Neural cell (in vitro differentiated cells): ENCODE data around the gene GAB2. TPM values are rescaled to one million over a fixed set of nuclear protein-coding genes. Genes with fewer than 3 reads are reported as not detected.

Experiments
- H2AFZ ChIP-seq: fragments of 200-600, 300-800 bp; sonication (generic), shearing (Covaris generic); 2 replicates; pipeline ENCODE4 v1.6.0; 2014; ENCODE audit warnings: low read depth, mild to moderate bottlenecking, antibody characterized with exemption, low read length, moderate library complexity
- H3F3A ChIP-seq: fragments of 200-600 bp; shearing (Covaris generic); 2 replicates; pipeline ENCODE4 v1.6.1; 2016; ENCODE audit warnings: mild to moderate bottlenecking, moderate library complexity, mixed read lengths, antibody characterized with exemption, low read length; ENCODE audit not compliant: insufficient read depth, poor library complexity, severe bottlenecking
- H3K27ac ChIP-seq: fragments of 200-600, 300-800 bp; sonication (generic), shearing (Covaris generic); 2 replicates; pipeline ENCODE4 v1.5.1; 2014; ENCODE audit warnings: mild to moderate bottlenecking, low read length, moderate library complexity
- H3K27me3 ChIP-seq: fragments of 300-800, 200-600 bp; sonication (generic), shearing (Covaris generic); 2 replicates; pipeline ENCODE4 v1.6.0; 2014; ENCODE audit warnings: mild to moderate bottlenecking, low read depth, low read length, moderate library complexity; ENCODE audit not compliant: insufficient read depth
- H3K36me3 ChIP-seq: fragments of 300-800, 200-600 bp; sonication (generic), shearing (Covaris generic); 2 replicates; pipeline ENCODE4 v1.5.1; 2014; ENCODE audit warnings: mild to moderate bottlenecking, antibody characterized with exemption, low read length, moderate library complexity; ENCODE audit not compliant: insufficient read depth
- H3K4me2 ChIP-seq: fragments of 300-800, 200-600 bp; sonication (generic), shearing (Covaris generic); 2 replicates; pipeline ENCODE4 v1.6.0; 2014; ENCODE audit warnings: mild to moderate bottlenecking, low read length
- H3K4me3 ChIP-seq: fragments of 300-800, 200-600 bp; sonication (generic), shearing (Covaris generic); 2 replicates; pipeline ENCODE4 v1.5.1; 2014; ENCODE audit warnings: mild to moderate bottlenecking, low read length, moderate library complexity
- H3K79me2 ChIP-seq: fragments of 200-600 bp; shearing (Covaris generic); replicated peaks from 2 replicates; pipeline ENCODE4 v1.6.0; 2014; ENCODE audit warnings: mild to moderate bottlenecking, low read length, moderate library complexity; ENCODE audit not compliant: insufficient read depth
- H3K9ac ChIP-seq: fragments of 300-800, 200-600 bp; sonication (generic), shearing (Covaris generic); 2 replicates; pipeline ENCODE4 v1.6.1; 2016; ENCODE audit warnings: mild to moderate bottlenecking, low read length, mixed read lengths
- H3K9me2 ChIP-seq: fragments of 200-600 bp; shearing (Covaris generic); 2 replicates; pipeline ENCODE4 v1.6.1; 2016; ENCODE audit warnings: mild to moderate bottlenecking, low read length, mixed read lengths; ENCODE audit not compliant: insufficient read depth
- H3K9me3 ChIP-seq: fragments of 200-600, 300-800 bp; sonication (generic), shearing (Covaris generic); 2 replicates; pipeline ENCODE4 v1.6.1; 2016; ENCODE audit warnings: mild to moderate bottlenecking, mixed run types, low read length, moderate library complexity, mixed read lengths
- H4K20me1 ChIP-seq: fragments of 200-600 bp; shearing (Covaris generic); 2 replicates; pipeline ENCODE4 v1.6.1; 2016; ENCODE audit warnings: mild to moderate bottlenecking, mixed run types; ENCODE audit not compliant: insufficient read depth
- CTCF ChIP-seq: fragments of 450-650 bp; IDR thresholded peaks from 2 replicates; pipeline ENCODE4 v1.5.1; 2014; ENCODE audit warnings: antibody characterized with exemption, mild to moderate bottlenecking, moderate library complexity; ENCODE audit not compliant: poor library complexity, severe bottlenecking
- EP300 ChIP-seq: fragments of 450-650 bp; conservative IDR thresholded peaks from 2 replicates; pipeline ENCODE4 v1.6.1; 2014; ENCODE audit warnings: antibody characterized with exemption, mild to moderate bottlenecking, moderate library complexity; ENCODE audit not compliant: poor library complexity, severe bottlenecking
- EZH2 ChIP-seq: fragments of 200-600, 300-800 bp; shearing (Covaris generic), sonication (generic); IDR thresholded peaks from 2 replicates; pipeline ENCODE4 v1.6.1; 2014; ENCODE audit warnings: antibody characterized with exemption, low read length, borderline replicate concordance, mild to moderate bottlenecking; ENCODE audit not compliant: insufficient read depth, poor library complexity, severe bottlenecking
- MXI1 ChIP-seq: fragments of 450-650 bp; conservative IDR thresholded peaks from 2 replicates; pipeline ENCODE4 v1.6.1; 2014; ENCODE audit warnings: antibody characterized with exemption, mild to moderate bottlenecking; ENCODE audit not compliant: poor library complexity, severe bottlenecking
- POLR2AphosphoS5 ChIP-seq: IDR thresholded peaks from 2 replicates; pipeline ENCODE4 v1.6.1; 2012
- RAD21 ChIP-seq: fragments of 450-650 bp; conservative IDR thresholded peaks from 2 replicates; pipeline ENCODE4 v1.6.1; 2014; ENCODE audit warnings: antibody characterized with exemption, mild to moderate bottlenecking, moderate library complexity
- REST ChIP-seq: IDR thresholded peaks from 2 replicates; pipeline ENCODE4 v1.6.1; 2012; ENCODE audit warnings: borderline replicate concordance
- SMC3 ChIP-seq: fragments of 450-650 bp; conservative IDR thresholded peaks from 2 replicates; pipeline ENCODE4 v1.6.1; 2014; ENCODE audit warnings: antibody characterized with exemption, mild to moderate bottlenecking, moderate library complexity; ENCODE audit not compliant: poor library complexity
- TAF1 ChIP-seq: IDR thresholded peaks from 2 replicates; pipeline ENCODE4 v1.6.1; 2012; ENCODE audit warnings: low read depth
- polyA plus RNA-seq: library from polyadenylated mRNA; depleted of rRNA; stranded (reverse); fragments of >200 nt; gene quantifications from 2 replicates; pipeline ENCODE4 v1.2.3, GENCODE V29; 2014

The GAB2 gene
- polyA plus RNA-seq, 1 donor from 2014 or later = 21.9 TPM

DNA sequence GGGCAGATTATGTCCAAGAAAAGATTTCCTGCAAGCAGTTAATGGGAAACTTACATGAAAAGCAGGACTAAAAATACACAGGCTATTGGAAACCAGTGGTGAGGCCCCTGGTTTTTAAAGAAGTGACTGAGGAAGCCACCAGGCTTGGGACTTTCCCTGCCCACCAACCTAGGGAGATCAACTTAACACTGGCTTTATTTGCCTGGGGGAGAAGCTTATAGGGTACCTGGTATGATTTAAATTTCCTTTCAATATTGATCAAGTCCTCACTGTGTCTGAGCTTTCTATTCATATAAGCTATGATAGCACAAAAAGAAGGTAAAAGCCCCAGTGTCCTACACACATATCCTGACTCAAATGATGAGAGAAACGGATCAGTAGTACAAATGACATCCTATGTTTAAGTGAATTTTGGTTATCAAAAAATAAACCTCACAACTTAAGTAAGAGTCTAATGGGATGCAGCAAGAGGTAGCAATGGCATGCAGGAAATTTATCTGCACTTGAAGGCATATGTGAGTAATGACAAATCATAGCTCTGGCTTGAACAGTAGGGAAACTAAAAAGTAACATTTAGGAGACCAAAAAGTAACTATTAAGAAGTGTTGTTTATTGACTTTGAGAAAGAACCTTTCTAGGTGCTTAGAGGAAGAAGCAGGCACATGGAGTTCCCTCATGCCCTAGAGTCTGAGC, 85.3 kb downstream of the GAB2 start:
- no peaks in the 10 kb centered on the region for H3K9me3 ChIP-seq
- TF ChIP-seq TAF1 = no peak
- TF ChIP-seq EP300 = no peak
- no peaks in the 10 kb centered on the region for H3K27me3 ChIP-seq
- H3K9ac ChIP-seq = no peak overlapping the region
- H4K20me1 ChIP-seq = no peaks in the 10 kb centered on the region
- H3K36me3 ChIP-seq = no peaks in the 10 kb centered on the region
- H2AFZ ChIP-seq = no peak overlapping the region
- no peak overlapping the region for H3K4me2 ChIP-seq
- no peak overlapping the region for H3K27ac ChIP-seq
- no peak overlapping the region for H3K4me3 ChIP-seq
- no peaks in the 10 kb centered on the region for H3K9me2 ChIP-seq
- H3F3A ChIP-seq = peaks cover 2% of the 10 kb centered on the region
- peaks cover 27% of the 10 kb centered on the region for H3K79me2 ChIP-seq

DNA sequence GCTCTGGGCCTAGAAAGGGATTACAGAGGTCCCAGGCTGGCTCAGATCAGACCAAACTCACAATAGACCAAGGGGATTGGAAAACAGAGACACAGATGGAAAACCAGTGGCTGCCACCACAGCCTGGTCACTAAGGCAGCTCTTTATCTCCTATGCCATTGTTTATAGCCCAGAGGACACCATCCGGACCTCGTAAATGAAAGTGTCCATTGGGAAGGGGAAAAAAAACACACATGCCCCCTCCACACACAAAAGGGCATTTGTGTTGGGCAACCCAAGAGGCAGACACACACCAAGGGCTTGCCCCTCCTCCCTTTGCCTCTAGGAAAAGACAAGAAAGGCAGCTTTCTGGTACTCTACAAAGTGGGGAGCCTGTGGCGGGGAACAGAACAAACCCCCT, 85.9 kb downstream of the GAB2 start:
- Histone ChIP-seq H3K9me3 (no peaks in the 10 kb centered on the region), H3K9ac (no peak overlapping the region), H3K4me3 (no peak overlapping the region), H3K36me3 (no peaks in the 10 kb centered on the region), H3F3A (peaks cover 1% of the 10 kb centered on the region), H3K79me2 (peaks cover 21% of the 10 kb centered on the region), H4K20me1 (no peaks in the 10 kb centered on the region), H3K27me3 (no peaks in the 10 kb centered on the region), H3K27ac (no peak overlapping the region), H2AFZ (no peak overlapping the region), H3K4me2 (no peak overlapping the region), H3K9me2 (no peaks in the 10 kb centered on the region)
- TF ChIP-seq REST (no peak), CTCF (no peak), TAF1 (no peak), SMC3 (no peak), EZH2 (no peak), MXI1 (no peak), RAD21 (no peak), POLR2AphosphoS5 (no peak), EP300 (no peak)
